MM.1S (cell line): ENCODE measurements around the gene PLCG1.

Source experiments
- DNase-seq: peaks from one replicate; pipeline ENCODE4 v3.0.0-alpha.2; 2015
- H2AFZ ChIP-seq: fragments of 300-600 bp; sonication (generic); 2 replicates; pipeline ENCODE4 v1.6.0; 2016; ENCODE audit warnings: antibody characterized with exemption, low read length
- H3F3A ChIP-seq: fragments of 300-600 bp; sonication (generic); 2 replicates; pipeline ENCODE4 v1.6.1; 2016; ENCODE audit warnings: mild to moderate bottlenecking, antibody characterized with exemption, low read length, moderate library complexity, mixed read lengths; ENCODE audit not compliant: insufficient read depth
- H3K27ac ChIP-seq: fragments of 300-600 bp; sonication (generic); 2 replicates; pipeline ENCODE4 v1.5.1; 2016; ENCODE audit warnings: mild to moderate bottlenecking, low read length
- H3K27me3 ChIP-seq: fragments of 300-600 bp; sonication (generic); replicated peaks from 2 replicates; pipeline ENCODE4 v1.6.0; 2016; ENCODE audit warnings: low read length; ENCODE audit not compliant: insufficient read depth
- H3K36me3 ChIP-seq: fragments of 300-600 bp; sonication (generic); replicated peaks from 2 replicates; pipeline ENCODE4 v1.6.1; 2016; ENCODE audit warnings: mild to moderate bottlenecking, low read length, mixed read lengths; ENCODE audit not compliant: insufficient read depth
- H3K4me1 ChIP-seq: fragments of 300-600 bp; sonication (generic); 2 replicates; pipeline ENCODE4 v1.6.1; 2016; ENCODE audit warnings: low read length, mixed read lengths
- H3K4me2 ChIP-seq: fragments of 300-600 bp; sonication (generic); 2 replicates; pipeline ENCODE4 v1.6.0; 2016; ENCODE audit warnings: low read depth, low read length
- H3K4me3 ChIP-seq: fragments of 300-600 bp; sonication (generic); 2 replicates; pipeline ENCODE4 v1.5.1; 2016; ENCODE audit warnings: low read length, mixed read lengths
- H3K79me2 ChIP-seq: fragments of 300-600 bp; sonication (generic); 2 replicates; pipeline ENCODE4 v1.6.1; 2016; ENCODE audit warnings: mixed run types, low read length, mixed read lengths
- H3K9ac ChIP-seq: fragments of 300-600 bp; sonication (generic); 2 replicates; pipeline ENCODE4 v1.6.1; 2016; ENCODE audit warnings: low read length, mixed read lengths
- H3K9me2 ChIP-seq: fragments of 300-600 bp; sonication (generic); replicated peaks from 2 replicates; pipeline ENCODE4 v1.6.1; 2016; ENCODE audit warnings: mild to moderate bottlenecking, low read length, mixed read lengths; ENCODE audit not compliant: insufficient read depth
- H3K9me3 ChIP-seq: fragments of 300-600 bp; sonication (generic); replicated peaks from 2 replicates; pipeline ENCODE4 v1.6.1; 2016; ENCODE audit warnings: mild to moderate bottlenecking, low read length, mixed read lengths; ENCODE audit not compliant: insufficient read depth
- H4K20me1 ChIP-seq: fragments of 300-600 bp; sonication (generic); 2 replicates; pipeline ENCODE4 v1.6.1; 2016; ENCODE audit warnings: mild to moderate bottlenecking, low read length, moderate library complexity, mixed read lengths; ENCODE audit not compliant: insufficient read depth
- CTCF ChIP-seq: fragments of 300-600 bp; sonication (generic); IDR thresholded peaks from 2 replicates; pipeline ENCODE4 v1.5.1; 2016; ENCODE audit warnings: antibody characterized with exemption, low read length, mixed read lengths
- EZH2 ChIP-seq: fragments of 300-600 bp; sonication (generic); optimal IDR thresholded peaks from 2 replicates; pipeline ENCODE3; 2017; ENCODE audit warnings: low read depth, mild to moderate bottlenecking, antibody characterized with exemption, low read length, mixed read lengths
- EZH2phosphoT487 ChIP-seq: fragments of 300-600 bp; sonication (generic); IDR thresholded peaks from 2 replicates; pipeline ENCODE4 v1.6.1; 2018; ENCODE audit warnings: antibody characterized with exemption, low read length

The PLCG1 gene

GRCh38 chr20:41134362-41135186 is 2.8 kb upstream of the PLCG1 start:
- H3K27ac ChIP-seq = no peak overlapping the region
- no peak overlapping the region for H3K4me3 ChIP-seq
- H4K20me1 ChIP-seq = no peaks in the 10 kb centered on the region
- no peaks in the 10 kb centered on the region for H3K9me2 ChIP-seq
- H3K4me1 ChIP-seq = peaks cover 10% of the 10 kb centered on the region; the same call in 1 of the 2 replicates
- H3K79me2 ChIP-seq = peaks cover 21% of the 10 kb centered on the region
- no peak overlapping the region for H2AFZ ChIP-seq
- no peak overlapping the region for H3K4me2 ChIP-seq
- no peak for TF ChIP-seq CTCF
- H3K9ac ChIP-seq = no peak overlapping the region
- H3K36me3 ChIP-seq = no peaks in the 10 kb centered on the region
- no peak for DNase-seq
- H3K27me3 ChIP-seq = no peaks in the 10 kb centered on the region
- no peaks in the 10 kb centered on the region for H3K9me3 ChIP-seq
- H3F3A ChIP-seq = 0 out of 2 replicates have a peak, but pooled peaks cover 8% of the 10 kb centered on the region

GRCh38 chr20:41135187-41135887 is 2.0 kb upstream of the PLCG1 start:
- Histone ChIP-seq H3F3A (0 out of 2 replicates have a peak, but pooled peaks cover 8% of the 10 kb centered on the region), H3K9me3 (no peaks in the 10 kb centered on the region), H3K36me3 (no peaks in the 10 kb centered on the region), H3K27ac (no peak overlapping the region), H3K4me1 (peaks cover 14% of the 10 kb centered on the region; the same call in 1 of the 2 replicates), H3K79me2 (peaks cover 29% of the 10 kb centered on the region), H3K9me2 (no peaks in the 10 kb centered on the region), H3K9ac (no peak overlapping the region), H3K4me2 (no peak overlapping the region), H3K27me3 (no peaks in the 10 kb centered on the region), H3K4me3 (no peak overlapping the region), H2AFZ (no peak overlapping the region), H4K20me1 (no peaks in the 10 kb centered on the region)
- peak; percentile 62 for DNase-seq
- TF ChIP-seq EZH2 (no peak), CTCF (peak; percentile 94), EZH2phosphoT487 (no peak)

GRCh38 chr20:41135888-41136679 is 1.3 kb upstream of the PLCG1 start:
- Histone ChIP-seq H3K9me3 (no peaks in the 10 kb centered on the region), H4K20me1 (no peaks in the 10 kb centered on the region), H3K27ac (no peak overlapping the region), H3K27me3 (no peaks in the 10 kb centered on the region), H3K36me3 (no peaks in the 10 kb centered on the region), H3K4me2 (peak overlapping the region; percentile 92), H2AFZ (peak overlapping the region; percentile 83), H3K9me2 (no peaks in the 10 kb centered on the region), H3F3A (0 out of 2 replicates have a peak, but pooled peaks cover 8% of the 10 kb centered on the region), H3K9ac (no peak overlapping the region; the same call in 1 of the 2 replicates), H3K4me1 (peaks cover 14% of the 10 kb centered on the region; the same call in 1 of the 2 replicates), H3K4me3 (peak overlapping the region; percentile 78), H3K79me2 (peaks cover 37% of the 10 kb centered on the region)
- no peak for DNase-seq
- no peak for TF ChIP-seq EZH2phosphoT487
- no peak for TF ChIP-seq CTCF
- no peak for TF ChIP-seq EZH2
